K562 (cell line): ENCODE measurements around the gene DTX3. TPM values are rescaled to one million over a fixed set of nuclear protein-coding genes. Genes with fewer than 3 reads are reported as not detected.

Experiments
- ATAC-seq: fragments of 200-7000 bp; cut with Tn5 transposase; 3 replicates; pipeline ENCODE4 v1.9.1; 2020; ENCODE audit warnings: moderate library complexity
- BruUV-seq: library from RNA; stranded (reverse); fragments of 400-500 nt; replicated peaks from 2 replicates; lab custom pipeline; 2021; lab: Mats Ljungman, UMichigan
- CTCF ChIA-PET: fragments of 300-600 bp; formaldehyde crosslinking; extraction: SDS; loops from one replicate; lab custom pipeline; 2021; ENCODE audit warnings: low intra/inter-chr PET ratio; lab: Yijun Ruan, JAX
- POLR2A ChIA-PET: fragments of 300-600, 350-650 bp; sonication (Branson Sonifier 250); formaldehyde crosslinking; extraction: SDS; loops from one replicate; lab custom pipeline; 2021; ENCODE audit warnings: antibody characterized with exemption, inconsistent platforms; lab: Yijun Ruan, JAX
- DNase-seq, 4 experiments: peaks; one replicate each; pipeline versions ENCODE4 v3.0.0 to v3.0.0-alpha.2; 2011 to 2018; ENCODE audit warnings: low spot score in 3 of 4, mixed read lengths in 3 of 4; ENCODE audit errors: extremely low read depth in 1 of 4
- FAIRE-seq: peaks from 2 replicates; lab custom pipeline; 2011; peaks lifted over from hg19 to GRCh38; lab: Jason Lieb, UNC
- H2AFZ ChIP-seq: 2 replicates; pipeline ENCODE4 v1.6.0; 2011; ENCODE audit warnings: low read depth, low read length, control low read depth, inconsistent platforms
- H3K27ac ChIP-seq: fragments of 200-600 bp; 3 replicates; pipeline ENCODE4 v1.8.0; 2011; ENCODE audit warnings: low read depth, mild to moderate bottlenecking, control low read depth, inconsistent platforms, low read length, moderate library complexity, mixed read lengths; ENCODE audit errors: extremely low read depth
- H3K27me3 ChIP-seq, 2 experiments: fragments of 300-600 bp in 1 of 2; 2 replicates in 1 of 2; 3 replicates in 1 of 2; pipeline versions ENCODE4 v1.6.0 to v1.8.0; 2011; ENCODE audit warnings: inconsistent platforms in 2 of 2, low read length in 2 of 2, mild to moderate bottlenecking in 1 of 2, mixed read lengths in 1 of 2, moderate library complexity in 1 of 2; ENCODE audit not compliant: control insufficient read depth in 2 of 2, insufficient read depth in 2 of 2
- H3K36me3 ChIP-seq: fragments of 300-600 bp; 3 replicates; pipeline ENCODE4 v1.8.0; 2011; ENCODE audit warnings: mild to moderate bottlenecking, low read length, inconsistent platforms; ENCODE audit not compliant: control insufficient read depth, insufficient read depth
- H3K4me1 ChIP-seq, 2 experiments: fragments of 200-600 bp in 1 of 2; replicated peaks in 1 of 2; 2 replicates in 1 of 2; 3 replicates in 1 of 2; pipeline versions ENCODE4 v1.5.1 to v1.8.0; 2011; ENCODE audit warnings: inconsistent platforms in 2 of 2, low read length in 2 of 2, mild to moderate bottlenecking in 1 of 2, mixed read lengths in 1 of 2, moderate library complexity in 1 of 2; ENCODE audit not compliant: control insufficient read depth in 2 of 2, insufficient read depth in 2 of 2
- H3K4me2 ChIP-seq: 2 replicates; pipeline ENCODE4 v1.6.1; 2011; ENCODE audit warnings: low read length, control low read depth, inconsistent platforms, mixed read lengths; ENCODE audit not compliant: insufficient read depth
- H3K4me3 ChIP-seq: fragments of 200-600 bp; sonication (generic), shearing (Covaris generic); 2 replicates; pipeline ENCODE4 v1.5.1; 2016; ENCODE audit warnings: control low read depth, inconsistent platforms
- H3K79me2 ChIP-seq: fragments of 200-600 bp; 3 replicates; pipeline ENCODE4 v1.8.0; 2011; ENCODE audit warnings: low read length, inconsistent platforms; ENCODE audit not compliant: control insufficient read depth, insufficient read depth
- H3K9ac ChIP-seq, 2 experiments: 2 replicates each; pipeline versions ENCODE4 v1.6.0 to v1.6.1; 2011; ENCODE audit warnings: low read depth in 2 of 2, low read length in 2 of 2, control low read depth in 1 of 2, inconsistent platforms in 1 of 2, mild to moderate bottlenecking in 1 of 2, mixed read lengths in 1 of 2; ENCODE audit not compliant: insufficient read depth in 1 of 2
- H3K9me1 ChIP-seq: one replicate; pipeline ENCODE4 v1.6.0; 2011; ENCODE audit warnings: inconsistent platforms, mild to moderate bottlenecking, low read length, moderate library complexity; ENCODE audit not compliant: control insufficient read depth, insufficient read depth
- H3K9me3 ChIP-seq: replicated peaks from 2 replicates; pipeline ENCODE4 v1.5.1; 2011; ENCODE audit warnings: low read depth, low read length, inconsistent platforms; ENCODE audit not compliant: control insufficient read depth, insufficient read depth
- H4K20me1 ChIP-seq: replicated peaks from 2 replicates; pipeline ENCODE4 v1.6.1; 2011; ENCODE audit warnings: low read length, inconsistent platforms, mixed read lengths; ENCODE audit not compliant: control insufficient read depth, insufficient read depth
- CHD1 ChIP-seq: fragments of 200-600 bp; sonication (generic); IDR thresholded peaks from one replicate; pipeline ENCODE4 v1.6.1; 2012; ENCODE audit warnings: mild to moderate bottlenecking, moderate library complexity, low read length, inconsistent platforms
- CHD7 ChIP-seq: fragments of 200-600 bp; sonication (generic); IDR thresholded peaks from one replicate; pipeline ENCODE4 v1.6.1; 2012; ENCODE audit warnings: mild to moderate bottlenecking, low read depth, low read length, inconsistent platforms
- ILF3 ChIP-seq: fragments of 450-650 bp; IDR thresholded peaks from 2 replicates; pipeline ENCODE4 v1.6.1; 2018; ENCODE audit warnings: antibody characterized with exemption, mild to moderate bottlenecking, moderate library complexity, borderline replicate concordance
- MBD2 ChIP-seq: sonication (generic); IDR thresholded peaks from 2 replicates; pipeline ENCODE4 v1.6.1; 2016; ENCODE audit warnings: low read depth, borderline replicate concordance
- RBM22 ChIP-seq: fragments of 200-400 bp; formaldehyde crosslinking; IDR thresholded peaks from 2 replicates; pipeline ENCODE4 v1.6.1; 2018; ENCODE audit warnings: low read length, low read depth; ENCODE audit not compliant: poor library complexity, severe bottlenecking
- TCFL5 ChIP-seq: fragments of 250-450 bp; sonication (Bioruptor Pico); conservative IDR thresholded peaks from 2 replicates; pipeline ENCODE4 v1.6.1; 2021; ENCODE audit warnings: mild to moderate bottlenecking, moderate library complexity, matching md5 sums
- ZBTB33 ChIP-seq: sonication (generic); formaldehyde crosslinking; IDR thresholded peaks from 2 replicates; pipeline ENCODE4 v1.8.1; 2023; ENCODE audit warnings: mild to moderate bottlenecking, missing genetic modification reagents
- ZNF121 ChIP-seq: sonication (generic); formaldehyde crosslinking; conservative IDR thresholded peaks from 2 replicates; pipeline ENCODE4 v1.8.0; 2022; ENCODE audit warnings: missing genetic modification reagents
- WGBS: fragments of 100-300 bp; shearing (Covaris generic); methylation state at CpG from one replicate; pipeline ENCODE4 v1.1.6; 2016; ENCODE audit warnings: low coverage, mixed read lengths; ENCODE audit not compliant: insufficient coverage; ENCODE audit errors: missing lambda C conversion rate; 5-methylcytosine and 5-hydroxymethylcytosine counted together
- in situ Hi-C: fragments of 300-500 bp; cut with MboI; formaldehyde crosslinking; loops from 4 replicates; pipeline ENCODE4 v1.15.0; 2018; ENCODE audit warnings: inconsistent platforms, mixed read lengths
- intact Hi-C: fragments of 100-400 bp; cut with micrococcal nuclease; formaldehyde crosslinking; loops from 2 replicates; pipeline ENCODE4 v1.14.2; 2022
- polyA plus RNA-seq, 8 experiments: library from polyadenylated mRNA; depleted of rRNA in 4 of 8; stranded (reverse) in 5 of 8; unstranded in 3 of 8; fragments of >200 nt; fragmentation: Nextera tagmentation in 2 of 8; fragmentation: Illumina TruSeq in 1 of 8; extraction: Ambion mirVana in 2 of 8; extraction: Trizol in 1 of 8; gene quantifications; 2 replicates each; pipeline versions ENCODE4 v1.2.1 to v1.2.3, GENCODE V29; 2011 to 2014; ENCODE audit warnings: inconsistent platforms in 1 of 8, missing spikeins in 1 of 8
- total RNA-seq, 7 experiments: library from RNA; depleted of rRNA in 6 of 7; stranded (reverse); fragments of >200 nt in 6 of 7; fragmentation: Illumina TruSeq in 2 of 7; extraction: Trizol in 2 of 7; gene quantifications; 2 replicates each; pipeline versions ENCODE4 v1.2.1 to v1.2.3, GENCODE V29; 2011 to 2021; ENCODE audit warnings: low replicate concordance in 1 of 7

Gene DTX3
- total and polyA plus RNA-seq, 9 of the 15 experiments (the other 6 are each of a cell fraction or from before 2014, with no cell fraction given) = 0.03 to 0.09 (median 0.06) TPM; not detected in 6

- no peak overlapping the region for H3K4me2 ChIP-seq
- TF ChIP-seq MBD2 (no peak), TCFL5 (CRISPR knock-in tag) (no peak), ZBTB33 (no peak), CHD1 (no peak), RBM22 (no peak), ZNF121 (no peak), ILF3 (no peak), CHD7 (no peak)
- no peaks in the 10 kb centered on the region for H4K20me1 ChIP-seq
- H3K4me3 ChIP-seq = no peak overlapping the region
- in situ Hi-C loops (loop anchor here (5.0 kb wide), 2 partner anchors 66 to 106 kb away; partner anchors contain the start of gene OS9), intact Hi-C loops (no loop called here)
- H2AFZ ChIP-seq = no peak overlapping the region
- H3K27me3 ChIP-seq = no peaks in the 10 kb centered on the region
- H3K9me3 ChIP-seq = no peaks in the 10 kb centered on the region
- BruUV-seq = no TSS peak
- ATAC-seq (no peak), DNase-seq (no peak), FAIRE-seq (no peak)
- CTCF ChIA-PET = no interaction called here
- H3K4me1 ChIP-seq = peaks cover 18 to 30% of the 10 kb centered on the region in 2 experiments
- H3K27ac ChIP-seq = no peak overlapping the region
- peaks cover 46% of the 10 kb centered on the region; the same call in 2 of the 3 replicates for H3K36me3 ChIP-seq
- POLR2A ChIA-PET = no interaction called here
- 81% methylated on average over 12 of the region's 13 CpGs for WGBS
- H3K9ac ChIP-seq = no peak overlapping the region
- no peaks in the 10 kb centered on the region for H3K79me2 ChIP-seq
- H3K9me1 ChIP-seq = no peaks in the 10 kb centered on the region
Observed at GRCh38 chr12:57626111-57626920, 21.7 kb downstream of the DTX3 start.
